ENCODE results near the gene TACC2.
"Not testable (repeated sequence)": the region's sequence is repeated elsewhere in the genome, so short reads cannot be mapped to it uniquely, and the experiment has no call there.

The TACC2 gene

GRCh38 chr10:122052701-122053100 is 63.7 kb downstream of the TACC2 start:
- Mint-ChIP-seq H3K4me1 (no peaks in the 10 kb centered on the region), H3K9me3 (peaks cover 0 to 5% of the 10 kb centered on the region in 2 donors), H3K4me3 (no peak overlapping the region), H3K27ac (no peak overlapping the region), H3K27me3 (peaks cover 5 to 7% of the 10 kb centered on the region in 2 donors), H3K36me3 (no peaks in the 10 kb centered on the region)
- DNase-seq, result no peak
- no peak for ATAC-seq (replicated peaks)

GRCh38 chr10:122053314-122053713 is 64.4 kb downstream of the TACC2 start:
- H3K4me3 Mint-ChIP-seq, result no peak overlapping the region
- H3K27me3 Mint-ChIP-seq, result peaks cover 5 to 7% of the 10 kb centered on the region in 2 donors
- H3K36me3 Mint-ChIP-seq, result no peaks in the 10 kb centered on the region
- ATAC-seq (replicated peaks) (no peak), DNase-seq (no peak)
- H3K4me1 Mint-ChIP-seq, result no peaks in the 10 kb centered on the region
- no peak overlapping the region for H3K27ac Mint-ChIP-seq
- peaks cover 5 to 6% of the 10 kb centered on the region in 2 donors for H3K9me3 Mint-ChIP-seq

- Mint-ChIP-seq H3K4me1 (no peaks in the 10 kb centered on the region), H3K4me3 (no peak overlapping the region), H3K27ac (no peak overlapping the region), H3K36me3 (no peaks in the 10 kb centered on the region), H3K27me3 (peaks cover 4 to 6% of the 10 kb centered on the region in 2 donors), H3K9me3 (peaks cover 5 to 6% of the 10 kb centered on the region in 2 donors)
- no peak for ATAC-seq (replicated peaks)
- DNase-seq, result no peak
Observed at GRCh38 chr10:122054048-122055025, 65.4 kb downstream of the TACC2 start.

DNA sequence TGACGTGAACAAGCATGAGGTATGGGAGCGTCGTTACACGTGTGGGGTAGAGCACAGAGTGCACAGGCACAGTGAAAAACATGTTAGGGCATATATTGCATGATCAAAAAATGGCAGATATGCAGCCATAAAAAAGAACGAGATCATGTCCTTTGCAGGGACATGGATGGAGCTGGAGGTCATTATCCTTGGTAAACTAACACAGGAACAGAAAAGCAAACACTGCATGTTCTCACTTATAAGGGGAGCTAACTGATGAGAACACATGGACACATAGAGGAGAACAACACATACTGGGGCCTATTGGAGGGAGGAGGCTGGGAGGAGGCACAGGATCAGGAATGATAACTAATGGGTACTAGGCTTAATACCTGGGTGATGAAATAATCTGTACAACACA is 66.3 kb downstream of the TACC2 start:
- no peaks in the 10 kb centered on the region for H3K4me1 Mint-ChIP-seq
- H3K27ac Mint-ChIP-seq, result no peak overlapping the region
- H3K36me3 Mint-ChIP-seq, result no peaks in the 10 kb centered on the region
- ATAC-seq (replicated peaks), result no peak
- DNase-seq, result no peak
- peaks cover 4 to 13% of the 10 kb centered on the region in 2 donors for H3K27me3 Mint-ChIP-seq
- no peak overlapping the region for H3K4me3 Mint-ChIP-seq
- peaks cover 5 to 6% of the 10 kb centered on the region in 2 donors for H3K9me3 Mint-ChIP-seq

- Mint-ChIP-seq H3K36me3 (no peaks in the 10 kb centered on the region), H3K27me3 (peaks cover 4 to 13% of the 10 kb centered on the region in 2 donors), H3K4me1 (no peaks in the 10 kb centered on the region), H3K9me3 (peaks cover 5 to 6% of the 10 kb centered on the region in 2 donors), H3K27ac (no peak overlapping the region), H3K4me3 (no peak overlapping the region)
- ATAC-seq (replicated peaks), result no peak
- DNase-seq, result no peak
Observed at GRCh38 chr10:122056431-122057094, 67.6 kb downstream of the TACC2 start.

DNA sequence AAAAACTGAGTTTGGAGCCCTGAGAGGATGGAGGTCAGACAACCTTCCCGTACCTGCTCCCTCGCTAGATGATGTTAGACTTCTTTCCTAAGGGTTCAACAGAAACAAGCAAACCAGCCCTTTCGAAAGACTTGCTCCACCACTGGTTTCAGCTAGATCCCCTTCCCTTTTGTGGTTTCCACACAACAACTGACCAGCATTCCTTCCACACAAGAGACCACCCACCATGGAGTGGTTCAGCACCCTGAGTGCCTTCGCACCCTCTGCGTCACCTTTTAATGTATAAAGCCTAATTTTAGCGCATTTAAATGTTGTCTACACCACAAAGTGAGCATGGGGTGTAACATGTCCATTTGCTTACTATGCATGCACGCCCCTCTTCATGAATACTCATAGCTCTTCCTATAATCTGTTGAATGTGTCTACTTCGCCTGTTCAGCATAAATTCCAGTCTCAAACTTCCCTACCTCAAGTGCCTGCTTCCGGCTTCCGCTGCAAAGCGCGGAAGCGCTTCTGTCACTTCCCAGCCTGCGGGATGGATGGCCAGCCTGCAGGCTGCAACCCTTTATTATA is 69.0 kb downstream of the TACC2 start:
- DNase-seq (no peak), ATAC-seq (replicated peaks) (no peak)
- Mint-ChIP-seq H3K27me3 (peaks cover 4 to 13% of the 10 kb centered on the region in 2 donors), H3K9me3 (peaks cover 5 to 7% of the 10 kb centered on the region in 2 donors), H3K36me3 (no peaks in the 10 kb centered on the region), H3K4me1 (no peaks in the 10 kb centered on the region), H3K4me3 (no peak overlapping the region), H3K27ac (no peak overlapping the region)

DNA sequence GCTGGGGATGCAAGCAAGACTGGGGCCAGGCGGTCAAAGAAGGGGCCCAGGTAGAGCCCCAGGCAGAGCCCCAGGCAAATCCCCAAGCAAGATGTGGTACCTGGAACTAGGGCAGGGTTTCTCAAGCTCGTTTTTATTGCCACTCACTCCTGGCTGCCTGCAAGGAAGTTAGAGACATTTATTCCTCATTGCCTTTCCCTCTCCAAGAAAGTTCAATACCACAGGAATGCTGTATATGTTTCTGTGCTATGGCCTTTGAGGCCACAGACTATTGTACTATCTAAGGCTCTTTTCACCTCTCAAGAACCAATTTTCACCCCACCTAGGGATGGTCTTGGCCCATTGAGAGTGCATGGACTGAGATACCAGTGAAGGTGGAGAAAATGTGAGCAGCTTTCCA is 71.3 kb downstream of the TACC2 start:
- ATAC-seq (replicated peaks) (no peak), DNase-seq (no peak)
- Mint-ChIP-seq H3K36me3 (no peaks in the 10 kb centered on the region), H3K27ac (no peak overlapping the region), H3K9me3 (peaks cover 5% of the 10 kb centered on the region in 2 donors), H3K4me1 (no peaks in the 10 kb centered on the region), H3K4me3 (no peak overlapping the region), H3K27me3 (peaks cover 4 to 13% of the 10 kb centered on the region in 2 donors)

- H3K4me1 Mint-ChIP-seq, result no peaks in the 10 kb centered on the region
- H3K4me3 Mint-ChIP-seq, result no peak overlapping the region
- H3K36me3 Mint-ChIP-seq, result no peaks in the 10 kb centered on the region
- DNase-seq, result no peak
- H3K27me3 Mint-ChIP-seq, result peaks cover 0 to 17% of the 10 kb centered on the region in 2 donors
- H3K9me3 Mint-ChIP-seq, result peaks cover 2 to 6% of the 10 kb centered on the region in 2 donors
- ATAC-seq (replicated peaks), result no peak
- H3K27ac Mint-ChIP-seq, result no peak overlapping the region
Observed at GRCh38 chr10:122062831-122063674, 74.1 kb downstream of the TACC2 start.

GRCh38 chr10:122066337-122066939 is 77.5 kb downstream of the TACC2 start:
- H3K27me3 Mint-ChIP-seq; ATAC-seq (replicated peaks); DNase-seq; H3K4me3 Mint-ChIP-seq; H3K36me3 Mint-ChIP-seq; H3K27ac Mint-ChIP-seq; H3K4me1 Mint-ChIP-seq; H3K9me3 Mint-ChIP-seq: not testable (repeated sequence)

- Mint-ChIP-seq H3K27ac (no peak overlapping the region), H3K27me3 (peaks cover 0 to 8% of the 10 kb centered on the region in 2 donors), H3K4me1 (no peaks in the 10 kb centered on the region), H3K4me3 (no peak overlapping the region), H3K9me3 (peaks cover 0 to 5% of the 10 kb centered on the region in 2 donors), H3K36me3 (no peaks in the 10 kb centered on the region)
- no peak for ATAC-seq (replicated peaks)
- no peak for DNase-seq
Observed at GRCh38 chr10:122068844-122069243, 79.9 kb downstream of the TACC2 start.

- ATAC-seq (replicated peaks) (no peak), DNase-seq (no peak)
- Mint-ChIP-seq H3K4me1 (no peaks in the 10 kb centered on the region), H3K36me3 (no peaks in the 10 kb centered on the region), H3K4me3 (no peak overlapping the region), H3K27me3 (peaks cover 4 to 7% of the 10 kb centered on the region in 2 donors), H3K9me3 (no peaks in the 10 kb centered on the region), H3K27ac (no peak overlapping the region)
Observed at GRCh38 chr10:122072491-122072890, 83.5 kb downstream of the TACC2 start.

GRCh38 chr10:122073508-122073907 is 84.5 kb downstream of the TACC2 start:
- no peaks in the 10 kb centered on the region for H3K9me3 Mint-ChIP-seq
- peaks cover 4 to 5% of the 10 kb centered on the region in 2 donors for H3K27me3 Mint-ChIP-seq
- no peaks in the 10 kb centered on the region for H3K4me1 Mint-ChIP-seq
- DNase-seq, result no peak
- H3K36me3 Mint-ChIP-seq, result no peaks in the 10 kb centered on the region
- H3K27ac Mint-ChIP-seq, result no peak overlapping the region
- no peak overlapping the region for H3K4me3 Mint-ChIP-seq
- no peak for ATAC-seq (replicated peaks)

GRCh38 chr10:122075171-122075570 is 86.2 kb downstream of the TACC2 start:
- Mint-ChIP-seq H3K27me3 (peaks cover 4 to 5% of the 10 kb centered on the region in 2 donors), H3K4me1 (no peaks in the 10 kb centered on the region), H3K9me3 (no peaks in the 10 kb centered on the region), H3K27ac (no peak overlapping the region), H3K4me3 (no peak overlapping the region), H3K36me3 (no peaks in the 10 kb centered on the region)
- ATAC-seq (replicated peaks) (no peak), DNase-seq (no peak)

Data from stimulated activated naive B cell treated with anti-CD40 and anti-IgM and Interleukin-4, amounts not matched to agents 10 μg/mL and 1 μg/mL and 100 μg/mL, for 72 hours (primary cell).